PC-3 (cell line): ENCODE data around the gene CD300C.

ENCODE experiments used
- EZH2 ChIP-seq: fragments of 300-600 bp; sonication (generic); IDR thresholded peaks from one replicate; pipeline ENCODE4 v1.6.1; 2017; ENCODE audit warnings: antibody characterized with exemption, mild to moderate bottlenecking, low read length; ENCODE audit not compliant: unreplicated experiment
- TF ChIP-seq, protein P1 (sequence below): fragments of 300-600 bp; sonication (generic); conservative IDR thresholded peaks from 2 replicates; pipeline ENCODE4 v1.5.1; 2017; ENCODE audit warnings: antibody characterized with exemption, low read depth, mild to moderate bottlenecking, low read length

DNA sequence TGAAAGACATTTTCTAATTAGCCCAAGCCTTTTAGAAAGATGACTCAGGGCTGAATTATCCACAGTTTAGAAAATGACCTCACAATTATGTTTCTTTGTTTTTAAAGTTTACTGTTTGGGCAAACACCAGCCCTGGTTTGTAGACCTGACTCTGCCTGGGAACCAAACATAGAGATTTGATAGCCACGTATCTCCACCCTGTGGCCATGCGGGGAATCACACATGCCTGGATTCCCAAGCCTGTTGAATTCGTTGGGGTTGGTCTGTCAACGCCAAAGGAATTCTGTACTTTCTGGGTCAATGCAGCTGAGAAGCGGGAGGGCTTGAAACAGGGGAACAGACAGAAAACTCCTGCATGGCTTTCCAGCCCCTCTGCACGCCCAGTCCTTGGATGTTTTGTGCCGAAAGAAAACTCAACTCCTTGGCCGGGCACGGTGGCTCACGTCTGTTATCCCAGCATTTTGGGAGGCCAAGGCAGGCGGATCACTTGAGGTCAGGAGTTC is 52.5 kb downstream of the CD300C start:
- TF ChIP-seq, protein P1, sequence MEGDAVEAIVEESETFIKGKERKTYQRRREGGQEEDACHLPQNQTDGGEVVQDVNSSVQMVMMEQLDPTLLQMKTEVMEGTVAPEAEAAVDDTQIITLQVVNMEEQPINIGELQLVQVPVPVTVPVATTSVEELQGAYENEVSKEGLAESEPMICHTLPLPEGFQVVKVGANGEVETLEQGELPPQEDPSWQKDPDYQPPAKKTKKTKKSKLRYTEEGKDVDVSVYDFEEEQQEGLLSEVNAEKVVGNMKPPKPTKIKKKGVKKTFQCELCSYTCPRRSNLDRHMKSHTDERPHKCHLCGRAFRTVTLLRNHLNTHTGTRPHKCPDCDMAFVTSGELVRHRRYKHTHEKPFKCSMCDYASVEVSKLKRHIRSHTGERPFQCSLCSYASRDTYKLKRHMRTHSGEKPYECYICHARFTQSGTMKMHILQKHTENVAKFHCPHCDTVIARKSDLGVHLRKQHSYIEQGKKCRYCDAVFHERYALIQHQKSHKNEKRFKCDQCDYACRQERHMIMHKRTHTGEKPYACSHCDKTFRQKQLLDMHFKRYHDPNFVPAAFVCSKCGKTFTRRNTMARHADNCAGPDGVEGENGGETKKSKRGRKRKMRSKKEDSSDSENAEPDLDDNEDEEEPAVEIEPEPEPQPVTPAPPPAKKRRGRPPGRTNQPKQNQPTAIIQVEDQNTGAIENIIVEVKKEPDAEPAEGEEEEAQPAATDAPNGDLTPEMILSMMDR, result peak; percentile 96
- TF ChIP-seq EZH2, result no peak
